Mucosa of descending colon (tissue), 3 donors: ENCODE results near the gene MCFD2. TPM values are rescaled to one million over a fixed set of nuclear protein-coding genes. Genes with fewer than 3 reads are reported as not detected.

ENCODE experiments used
- ATAC-seq: fragments of 200-7000 bp; cut with Tn5 transposase; one replicate; pipeline ENCODE4 v1.9.1; 2020; ENCODE audit warnings: mild to moderate bottlenecking, moderate library complexity
- DNase-seq, 3 donors: peaks; one replicate each; pipeline ENCODE4 v3.0.0-alpha.2; 2020
- H3K36me3 ChIP-seq: fragments of 200-600 bp; one replicate; pipeline ENCODE4 v1.8.0; 2021; ENCODE audit warnings: low read depth, mild to moderate bottlenecking
- H3K4me1 ChIP-seq: fragments of 200-600 bp; one replicate; pipeline ENCODE4 v1.8.0; 2021; ENCODE audit warnings: low read depth, mild to moderate bottlenecking
- H3K4me3 ChIP-seq: fragments of 200-600 bp; one replicate; pipeline ENCODE4 v1.8.0; 2021; ENCODE audit warnings: mild to moderate bottlenecking
- H3K9me3 ChIP-seq: fragments of 200-600 bp; one replicate; pipeline ENCODE4 v1.8.0; 2021; ENCODE audit warnings: mild to moderate bottlenecking
- CTCF ChIP-seq: fragments of 200-600 bp; IDR thresholded peaks from one replicate; pipeline ENCODE4 v1.8.0; 2022; ENCODE audit warnings: antibody characterized with exemption, mild to moderate bottlenecking
- intact Hi-C, 2 donors: fragments of 100-400 bp; cut with DNase I in 1 of 2; cut with micrococcal nuclease in 1 of 2; formaldehyde crosslinking; loops; one replicate each; pipeline versions ENCODE4 v1.11.0 to v1.11.1; 2022; cut with DNase I, micrococcal nuclease
- total RNA-seq, 3 donors: library from RNA; stranded (reverse); fragmentation: NEBNext Ultra II Directional in 2 of 3; extraction: Animal tissue kit (Norgen Biotek cat#: 25700) in 2 of 3; gene quantifications; one replicate each; pipeline versions ENCODE4 v1.2.1 to v1.2.4, GENCODE V29; 2021 to 2023
- donor health status: DM: no; HTN: no; CAD: no; lungs with moderate emphysema.
- donor health status: DM: no; HTN: no; CAD: no.
- donor health status: DM: no; HTN: yes; CAD: no.

Gene MCFD2
- total RNA-seq, 3 donors from 2014 or later, result 34.7 to 77.3 (median 49.5) TPM

GRCh38 chr2:46900381-46900780, 15.2 kb downstream of the MCFD2 start:
- TF ChIP-seq CTCF, result no peak
- intact Hi-C loops, result no loop called here
- H3K36me3 ChIP-seq, result no peaks in the 10 kb centered on the region
- DNase-seq (no peak), ATAC-seq (no peak)
- H3K9me3 ChIP-seq, result no peaks in the 10 kb centered on the region
- no peak overlapping the region for H3K4me3 ChIP-seq
- no peaks in the 10 kb centered on the region for H3K4me1 ChIP-seq

- intact Hi-C loops, result no loop called here
- Histone ChIP-seq H3K4me1 (no peaks in the 10 kb centered on the region), H3K4me3 (no peak overlapping the region), H3K36me3 (no peaks in the 10 kb centered on the region), H3K9me3 (no peaks in the 10 kb centered on the region)
- no peak for TF ChIP-seq CTCF
- no peak for DNase-seq
- no peak for ATAC-seq
Measured at GRCh38 chr2:46899053-46899452, 16.6 kb downstream of the MCFD2 start.

GRCh38 chr2:46898024-46898423, 17.6 kb downstream of the MCFD2 start:
- Histone ChIP-seq H3K9me3 (no peaks in the 10 kb centered on the region), H3K4me1 (no peaks in the 10 kb centered on the region), H3K36me3 (no peaks in the 10 kb centered on the region), H3K4me3 (no peak overlapping the region)
- DNase-seq (no peak), ATAC-seq (no peak)
- intact Hi-C loops, result no loop called here
- TF ChIP-seq CTCF, result no peak

GRCh38 chr2:46893269-46893939, 22.2 kb downstream of the MCFD2 start:
- DNase-seq (no peak), ATAC-seq (peak; percentile 86)
- H3K36me3 ChIP-seq, result no peaks in the 10 kb centered on the region
- no peaks in the 10 kb centered on the region for H3K9me3 ChIP-seq
- TF ChIP-seq CTCF, result no peak
- intact Hi-C loops, result no loop called here
- H3K4me1 ChIP-seq, result no peaks in the 10 kb centered on the region
- H3K4me3 ChIP-seq, result no peak overlapping the region

GRCh38 chr2:46891956-46892553, 23.6 kb downstream of the MCFD2 start:
- TF ChIP-seq CTCF, result no peak
- Histone ChIP-seq H3K4me3 (no peak overlapping the region), H3K36me3 (no peaks in the 10 kb centered on the region), H3K9me3 (no peaks in the 10 kb centered on the region), H3K4me1 (no peaks in the 10 kb centered on the region)
- ATAC-seq (no peak), DNase-seq (no peak)
- intact Hi-C loops, result no loop called here
